Measurements from ENCODE around the gene DNAH7. TPM values are rescaled to one million over a fixed set of nuclear protein-coding genes. Genes with fewer than 3 reads are reported as not detected.

The DNAH7 gene
- total and polyA plus RNA-seq, 2 donors (not counting 3 experiments of a cell fraction or from before 2014, with no cell fraction given) = 0.15 to 0.24 TPM

DNA sequence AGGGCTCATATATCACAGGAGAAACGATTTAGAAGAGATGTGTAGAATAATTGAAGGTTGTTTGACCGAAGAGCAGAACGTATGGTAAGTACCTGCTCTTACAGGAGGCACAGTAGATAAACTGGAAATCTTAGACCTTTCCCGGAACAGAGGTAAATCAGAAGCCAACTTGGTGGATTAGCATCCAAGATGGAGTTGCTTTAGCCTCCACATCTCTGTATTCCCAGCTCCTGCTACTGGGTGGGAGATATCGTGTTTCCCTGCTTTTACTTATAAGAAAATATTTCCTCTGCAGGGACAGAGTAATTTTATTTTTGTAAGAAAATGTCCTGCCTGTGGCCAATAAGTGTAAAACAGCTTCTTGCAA is 247.1 kb downstream of the DNAH7 start:
- dilution Hi-C loops (cut with MboI; ENCODE audit: extremely low pct_ligation_motif_present, low sequenced_read_pairs) = no loop called here
- Histone ChIP-seq H3K9me1 (replicated peaks; ENCODE audit: control insufficient read depth, extremely low read depth, insufficient read depth, low read length) (no peaks in the 10 kb centered on the region), H3K27me3 (ENCODE audit: control insufficient read depth in 2 of 2, insufficient read depth in 2 of 2, low read length in 2 of 2) (no peaks in the 10 kb centered on the region), H3K9me3 (replicated peaks; ENCODE audit: control insufficient read depth, insufficient read depth, low read length) (no peaks in the 10 kb centered on the region), H3K4me3 (replicated peaks in 1 of 3; ENCODE audit: insufficient read depth in 1 of 3, low read depth in 1 of 3, low read length in 3 of 3) (no peak overlapping the region), H2AFZ (ENCODE audit: low read depth, low read length) (no peak overlapping the region), H4K20me1 (replicated peaks; ENCODE audit: control insufficient read depth, extremely low read depth, insufficient read depth, low read length) (no peaks in the 10 kb centered on the region), H3K4me2 (ENCODE audit: insufficient read depth, low read length) (no peak overlapping the region), H3K4me1 (ENCODE audit: control insufficient read depth, extremely low read depth, insufficient read depth, low read length) (peaks cover 4% of the 10 kb centered on the region), H3K27ac (ENCODE audit: insufficient read depth, low read depth, low read length) (no peak overlapping the region), H3K36me3 (ENCODE audit: control insufficient read depth in 2 of 2, extremely low read depth in 1 of 2, insufficient read depth in 2 of 2, low read length in 2 of 2) (no peaks in the 10 kb centered on the region), H3K9ac (replicated peaks; ENCODE audit: extremely low read depth, insufficient read depth, low read length) (no peak overlapping the region), H3K79me2 (ENCODE audit: control insufficient read depth, insufficient read depth, low read length) (no peaks in the 10 kb centered on the region)
- no TSS peak for BruUV-seq (replicated peaks)
- DNase-seq (ENCODE audit: low read depth, low spot score) (no peak), FAIRE-seq (no peak)
- no peak for TF ChIP-seq FOS (IDR thresholded peaks at IDR 0.05; ENCODE audit: borderline replicate concordance, insufficient read depth, low read length)
- no peak for TF ChIP-seq GATA2 (IDR thresholded peaks at IDR 0.05; ENCODE audit: insufficient read depth, insufficient read length, low read depth, low read length)
- intact Hi-C loops (cut with micrococcal nuclease) = no loop called here
- CTCF ChIA-PET = no interaction called here
- POLR2A ChIA-PET = no interaction called here

DNA sequence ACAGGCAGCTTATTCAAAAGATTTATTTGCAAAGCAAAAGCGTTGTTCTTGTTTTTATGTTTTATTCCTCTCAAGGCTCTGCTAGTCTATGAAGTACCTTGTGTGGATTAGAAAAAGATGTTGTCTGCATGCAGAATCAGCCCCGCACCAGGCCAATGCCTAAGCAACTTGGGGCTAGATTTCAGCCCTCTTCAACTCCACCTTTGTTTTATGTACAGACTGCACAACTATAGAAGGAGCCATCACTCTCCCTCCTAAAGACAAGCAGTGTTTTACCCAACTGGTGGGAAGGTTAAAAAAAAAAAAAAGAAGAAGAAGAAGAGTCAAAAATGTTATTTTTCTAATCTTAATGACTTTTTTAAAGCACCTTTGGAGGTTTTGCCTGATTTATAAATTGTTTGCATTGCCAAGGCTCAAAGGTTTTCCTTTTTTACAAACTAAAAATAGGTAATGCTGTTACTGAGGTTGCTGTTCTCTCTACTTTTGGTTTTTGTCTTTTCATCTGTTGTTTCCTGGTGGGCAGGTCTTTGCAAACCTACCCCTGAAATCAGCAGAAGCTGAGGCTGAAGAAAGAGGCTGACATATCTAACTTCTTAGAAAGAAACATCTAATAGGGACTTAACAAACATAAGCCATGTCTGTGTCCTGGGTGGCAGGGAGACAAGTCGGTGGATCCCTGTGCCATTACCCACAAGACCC is 247.6 kb downstream of the DNAH7 start:
- Histone ChIP-seq H3K27me3 (ENCODE audit: control insufficient read depth in 2 of 2, insufficient read depth in 2 of 2, low read length in 2 of 2) (no peaks in the 10 kb centered on the region), H3K4me1 (ENCODE audit: control insufficient read depth, extremely low read depth, insufficient read depth, low read length) (peaks cover 4% of the 10 kb centered on the region), H3K4me2 (ENCODE audit: insufficient read depth, low read length) (no peak overlapping the region), H2AFZ (ENCODE audit: low read depth, low read length) (no peak overlapping the region), H4K20me1 (replicated peaks; ENCODE audit: control insufficient read depth, extremely low read depth, insufficient read depth, low read length) (no peaks in the 10 kb centered on the region), H3K27ac (ENCODE audit: insufficient read depth, low read depth, low read length) (no peak overlapping the region), H3K79me2 (ENCODE audit: control insufficient read depth, insufficient read depth, low read length) (no peaks in the 10 kb centered on the region), H3K4me3 (replicated peaks in 1 of 3; ENCODE audit: insufficient read depth in 1 of 3, low read depth in 1 of 3, low read length in 3 of 3) (no peak overlapping the region), H3K9me1 (replicated peaks; ENCODE audit: control insufficient read depth, extremely low read depth, insufficient read depth, low read length) (no peaks in the 10 kb centered on the region), H3K9ac (replicated peaks; ENCODE audit: extremely low read depth, insufficient read depth, low read length) (no peak overlapping the region), H3K36me3 (ENCODE audit: control insufficient read depth in 2 of 2, extremely low read depth in 1 of 2, insufficient read depth in 2 of 2, low read length in 2 of 2) (no peaks in the 10 kb centered on the region), H3K9me3 (replicated peaks; ENCODE audit: control insufficient read depth, insufficient read depth, low read length) (no peaks in the 10 kb centered on the region)
- POLR2A ChIA-PET = no interaction called here
- CTCF ChIA-PET = no interaction called here
- intact Hi-C loops (cut with micrococcal nuclease) (no loop called here), dilution Hi-C loops (cut with MboI; ENCODE audit: extremely low pct_ligation_motif_present, low sequenced_read_pairs) (no loop called here)
- TF ChIP-seq POLR2AphosphoS5 (IDR thresholded peaks at IDR 0.05; ENCODE audit: insufficient read depth, low read depth, low read length) (no peak), POLR2A (IDR thresholded peaks at IDR 0.05; ENCODE audit: low read depth, low read length) (no peak), EZH2 (IDR thresholded peaks at IDR 0.05; ENCODE audit: borderline replicate concordance, low read depth, low read length, severe bottlenecking) (no peak)
- TF ChIP-seq, protein P1, sequence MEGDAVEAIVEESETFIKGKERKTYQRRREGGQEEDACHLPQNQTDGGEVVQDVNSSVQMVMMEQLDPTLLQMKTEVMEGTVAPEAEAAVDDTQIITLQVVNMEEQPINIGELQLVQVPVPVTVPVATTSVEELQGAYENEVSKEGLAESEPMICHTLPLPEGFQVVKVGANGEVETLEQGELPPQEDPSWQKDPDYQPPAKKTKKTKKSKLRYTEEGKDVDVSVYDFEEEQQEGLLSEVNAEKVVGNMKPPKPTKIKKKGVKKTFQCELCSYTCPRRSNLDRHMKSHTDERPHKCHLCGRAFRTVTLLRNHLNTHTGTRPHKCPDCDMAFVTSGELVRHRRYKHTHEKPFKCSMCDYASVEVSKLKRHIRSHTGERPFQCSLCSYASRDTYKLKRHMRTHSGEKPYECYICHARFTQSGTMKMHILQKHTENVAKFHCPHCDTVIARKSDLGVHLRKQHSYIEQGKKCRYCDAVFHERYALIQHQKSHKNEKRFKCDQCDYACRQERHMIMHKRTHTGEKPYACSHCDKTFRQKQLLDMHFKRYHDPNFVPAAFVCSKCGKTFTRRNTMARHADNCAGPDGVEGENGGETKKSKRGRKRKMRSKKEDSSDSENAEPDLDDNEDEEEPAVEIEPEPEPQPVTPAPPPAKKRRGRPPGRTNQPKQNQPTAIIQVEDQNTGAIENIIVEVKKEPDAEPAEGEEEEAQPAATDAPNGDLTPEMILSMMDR (IDR thresholded peaks at IDR 0.05; ENCODE audit: extremely low read depth in 1 of 2, insufficient read depth in 1 of 2, low read depth in 1 of 2, low read length in 2 of 2) = no peak
- no TSS peak for BruUV-seq (replicated peaks)
- DNase-seq (ENCODE audit: low read depth, low spot score) = no peak
- no peak for FAIRE-seq
